ENCODE measurements around the gene STARD3. TPM values are rescaled to one million over a fixed set of nuclear protein-coding genes. Genes with fewer than 3 reads are reported as not detected.

STARD3 gene
- polyA plus RNA-seq, 1 donor from 2014 or later, result 105 TPM

DNA sequence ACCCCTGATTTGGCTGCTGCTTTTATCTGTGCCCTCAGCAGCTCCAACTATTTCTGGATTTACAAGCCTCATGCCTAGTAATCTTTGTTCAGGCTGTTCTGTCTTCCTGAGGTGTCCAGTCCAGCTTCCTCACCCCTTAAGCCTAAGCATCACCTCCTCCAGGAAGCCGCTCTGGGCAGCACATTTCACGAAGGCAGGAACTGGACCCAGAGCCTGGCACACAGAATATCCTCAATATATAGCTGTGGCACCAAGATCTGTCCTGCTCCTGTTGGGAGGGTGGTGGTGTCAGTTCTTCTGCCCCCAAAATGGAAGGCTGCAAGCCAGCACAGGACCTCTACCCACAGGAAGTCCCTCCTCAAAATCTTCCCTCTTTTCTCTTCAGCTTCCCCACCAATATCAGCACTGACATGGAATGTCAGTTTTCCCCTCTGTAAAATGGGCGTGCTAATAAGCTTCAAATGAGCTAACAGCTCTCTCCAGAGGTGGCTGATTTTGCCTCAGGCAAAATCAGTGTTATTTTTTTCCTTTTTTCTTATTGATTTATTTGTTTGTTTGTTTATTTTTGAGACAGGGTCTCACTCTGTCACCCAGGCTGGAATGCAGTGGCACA lies 22.3 kb upstream of the STARD3 start:
- Histone ChIP-seq H3K27ac (ENCODE audit: low read length) (no peak overlapping the region), H4K20me1 (ENCODE audit: insufficient read depth) (no peaks in the 10 kb centered on the region), H3F3A (ENCODE audit: insufficient read depth, low read length, poor library complexity, severe bottlenecking) (no peaks in the 10 kb centered on the region), H3K79me2 (replicated peaks; ENCODE audit: insufficient read depth, low read length) (no peaks in the 10 kb centered on the region), H3K9me3 (ENCODE audit: low read length) (no peaks in the 10 kb centered on the region), H3K4me3 (ENCODE audit: low read length) (no peak overlapping the region), H3K36me3 (ENCODE audit: insufficient read depth, low read length) (no peaks in the 10 kb centered on the region), H2AFZ (ENCODE audit: low read depth, low read length) (no peak overlapping the region), H3K27me3 (ENCODE audit: insufficient read depth, low read depth, low read length) (peaks cover 61% of the 10 kb centered on the region), H3K4me2 (ENCODE audit: low read length) (no peak overlapping the region), H3K9me2 (ENCODE audit: insufficient read depth, low read length) (no peaks in the 10 kb centered on the region), H3K9ac (ENCODE audit: low read length) (no peak overlapping the region)
- no peak for TF ChIP-seq POLR2AphosphoS5 (IDR thresholded peaks at IDR 0.05)
- TF ChIP-seq EZH2 (IDR thresholded peaks at IDR 0.05; ENCODE audit: borderline replicate concordance, insufficient read depth, low read length, poor library complexity, severe bottlenecking), result no peak
- no peak for TF ChIP-seq MXI1 (conservative IDR thresholded peaks at IDR 0.05; ENCODE audit: poor library complexity, severe bottlenecking)
- no peak for TF ChIP-seq TAF1 (IDR thresholded peaks at IDR 0.05; ENCODE audit: low read depth)

- H3K4me2 ChIP-seq (ENCODE audit: low read length), result no peak overlapping the region
- H4K20me1 ChIP-seq (ENCODE audit: insufficient read depth), result no peaks in the 10 kb centered on the region
- no peak overlapping the region for H2AFZ ChIP-seq (ENCODE audit: low read depth, low read length)
- TF ChIP-seq SMC3 (conservative IDR thresholded peaks at IDR 0.05; ENCODE audit: poor library complexity) (no peak), CTCF (IDR thresholded peaks at IDR 0.05; ENCODE audit: poor library complexity, severe bottlenecking) (no peak), EP300 (conservative IDR thresholded peaks at IDR 0.05; ENCODE audit: poor library complexity, severe bottlenecking) (no peak), EZH2 (IDR thresholded peaks at IDR 0.05; ENCODE audit: borderline replicate concordance, insufficient read depth, low read length, poor library complexity, severe bottlenecking) (no peak), TAF1 (IDR thresholded peaks at IDR 0.05; ENCODE audit: low read depth) (no peak), RAD21 (conservative IDR thresholded peaks at IDR 0.05) (no peak), MXI1 (conservative IDR thresholded peaks at IDR 0.05; ENCODE audit: poor library complexity, severe bottlenecking) (no peak), POLR2AphosphoS5 (IDR thresholded peaks at IDR 0.05) (no peak)
- TF ChIP-seq, protein P1, sequence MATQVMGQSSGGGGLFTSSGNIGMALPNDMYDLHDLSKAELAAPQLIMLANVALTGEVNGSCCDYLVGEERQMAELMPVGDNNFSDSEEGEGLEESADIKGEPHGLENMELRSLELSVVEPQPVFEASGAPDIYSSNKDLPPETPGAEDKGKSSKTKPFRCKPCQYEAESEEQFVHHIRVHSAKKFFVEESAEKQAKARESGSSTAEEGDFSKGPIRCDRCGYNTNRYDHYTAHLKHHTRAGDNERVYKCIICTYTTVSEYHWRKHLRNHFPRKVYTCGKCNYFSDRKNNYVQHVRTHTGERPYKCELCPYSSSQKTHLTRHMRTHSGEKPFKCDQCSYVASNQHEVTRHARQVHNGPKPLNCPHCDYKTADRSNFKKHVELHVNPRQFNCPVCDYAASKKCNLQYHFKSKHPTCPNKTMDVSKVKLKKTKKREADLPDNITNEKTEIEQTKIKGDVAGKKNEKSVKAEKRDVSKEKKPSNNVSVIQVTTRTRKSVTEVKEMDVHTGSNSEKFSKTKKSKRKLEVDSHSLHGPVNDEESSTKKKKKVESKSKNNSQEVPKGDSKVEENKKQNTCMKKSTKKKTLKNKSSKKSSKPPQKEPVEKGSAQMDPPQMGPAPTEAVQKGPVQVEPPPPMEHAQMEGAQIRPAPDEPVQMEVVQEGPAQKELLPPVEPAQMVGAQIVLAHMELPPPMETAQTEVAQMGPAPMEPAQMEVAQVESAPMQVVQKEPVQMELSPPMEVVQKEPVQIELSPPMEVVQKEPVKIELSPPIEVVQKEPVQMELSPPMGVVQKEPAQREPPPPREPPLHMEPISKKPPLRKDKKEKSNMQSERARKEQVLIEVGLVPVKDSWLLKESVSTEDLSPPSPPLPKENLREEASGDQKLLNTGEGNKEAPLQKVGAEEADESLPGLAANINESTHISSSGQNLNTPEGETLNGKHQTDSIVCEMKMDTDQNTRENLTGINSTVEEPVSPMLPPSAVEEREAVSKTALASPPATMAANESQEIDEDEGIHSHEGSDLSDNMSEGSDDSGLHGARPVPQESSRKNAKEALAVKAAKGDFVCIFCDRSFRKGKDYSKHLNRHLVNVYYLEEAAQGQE (IDR thresholded peaks at IDR 0.05; ENCODE audit: borderline replicate concordance), result no peak
- no peaks in the 10 kb centered on the region for H3F3A ChIP-seq (ENCODE audit: insufficient read depth, low read length, poor library complexity, severe bottlenecking)
- H3K79me2 ChIP-seq (replicated peaks; ENCODE audit: insufficient read depth, low read length), result no peaks in the 10 kb centered on the region
- H3K9me3 ChIP-seq (ENCODE audit: low read length), result no peaks in the 10 kb centered on the region
- H3K27ac ChIP-seq (ENCODE audit: low read length), result no peak overlapping the region
- H3K9ac ChIP-seq (ENCODE audit: low read length), result no peak overlapping the region
- no peak overlapping the region for H3K4me3 ChIP-seq (ENCODE audit: low read length)
- peaks cover 61% of the 10 kb centered on the region for H3K27me3 ChIP-seq (ENCODE audit: insufficient read depth, low read depth, low read length)
- H3K36me3 ChIP-seq (ENCODE audit: insufficient read depth, low read length), result no peaks in the 10 kb centered on the region
- H3K9me2 ChIP-seq (ENCODE audit: insufficient read depth, low read length), result no peaks in the 10 kb centered on the region
These were observed 21.5 kb upstream of the STARD3 start for GRCh38 chr17:39615434-39615833.

All from neural cell (in vitro differentiated cells).